Stimulated activated CD4-positive, alpha-beta T cell treated with anti-CD3 and anti-CD28 coated beads, Interleukin-4, amount 100 ng/mL, for 4 hours (primary cell): ENCODE results near the gene ITPKA.
"Not testable (repeated sequence)": the region's sequence is repeated elsewhere in the genome, so short reads cannot be mapped to it uniquely, and the experiment has no call there.

Experiments
- DNase-seq, 2 experiments: peaks; one replicate each; pipeline ENCODE4 v3.0.0-alpha.2; 2020

ITPKA gene

GRCh38 chr15:41493205-41493901 is at the start of gene ITPKA:
Gene ITPKA (plus strand): TSS chr15:41493874. CDS start chr15:41493928, 54 bp downstream.
- peak; percentile 89 to 91 for DNase-seq

DNA sequence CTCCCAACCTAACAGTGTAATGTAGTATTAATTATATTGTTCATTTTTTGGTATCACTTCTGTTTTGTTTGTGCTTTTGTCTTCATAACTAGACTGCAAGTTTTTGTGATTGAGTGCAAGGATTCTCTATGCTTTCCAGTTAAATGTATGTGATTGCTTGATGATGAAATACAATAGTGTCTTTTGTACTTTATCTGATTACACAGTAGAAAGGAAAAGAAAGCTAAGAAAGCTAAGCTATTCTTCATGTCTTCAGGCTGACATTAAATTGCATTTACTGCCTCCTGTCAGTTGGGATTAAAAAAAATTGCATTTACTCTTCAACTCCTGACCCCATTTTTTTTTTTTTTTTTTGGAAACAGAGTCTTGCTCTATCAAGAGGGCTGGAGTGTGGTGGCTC is 48.3 kb upstream of the ITPKA start:
- DNase-seq: no peak

DNA sequence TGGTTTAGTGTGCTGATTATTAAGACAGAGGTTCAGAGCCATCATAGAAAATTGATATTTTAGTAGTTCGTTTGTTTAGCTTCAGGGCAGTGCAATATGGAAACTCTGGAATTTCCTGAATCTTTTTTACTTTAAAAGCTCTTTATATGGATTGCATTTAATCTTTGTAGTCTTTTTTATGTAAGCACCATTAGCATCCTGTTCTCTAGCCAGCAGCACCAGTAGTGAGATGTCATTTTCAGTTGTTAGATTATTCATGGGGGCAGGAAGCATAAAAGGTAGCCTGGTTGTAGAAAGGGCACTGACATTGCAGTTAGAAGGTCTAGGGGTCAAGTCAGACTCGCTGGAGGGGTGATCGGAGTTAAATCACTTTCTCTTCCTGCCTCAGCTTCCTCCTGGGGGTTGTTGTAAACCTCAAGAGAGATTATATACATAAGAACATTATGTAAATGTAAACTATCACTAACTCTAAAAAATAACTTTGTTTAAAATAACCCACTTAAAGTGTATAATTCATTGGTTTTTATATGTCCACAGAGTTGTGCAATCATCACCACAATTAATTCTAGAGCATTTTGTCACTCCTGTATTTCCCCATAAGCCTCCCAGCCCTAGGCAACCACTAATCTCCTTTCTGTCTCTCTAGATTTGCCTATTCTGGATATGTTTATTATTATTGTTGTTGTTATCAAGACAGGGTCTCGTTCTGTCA is 31.4 kb upstream of the ITPKA start:
- no peak for DNase-seq

- DNase-seq: no peak
Measured at GRCh38 chr15:41464889-41465580, 28.6 kb upstream of the ITPKA start.

GRCh38 chr15:41465822-41466421 is 27.8 kb upstream of the ITPKA start:
- no peak for DNase-seq

DNA sequence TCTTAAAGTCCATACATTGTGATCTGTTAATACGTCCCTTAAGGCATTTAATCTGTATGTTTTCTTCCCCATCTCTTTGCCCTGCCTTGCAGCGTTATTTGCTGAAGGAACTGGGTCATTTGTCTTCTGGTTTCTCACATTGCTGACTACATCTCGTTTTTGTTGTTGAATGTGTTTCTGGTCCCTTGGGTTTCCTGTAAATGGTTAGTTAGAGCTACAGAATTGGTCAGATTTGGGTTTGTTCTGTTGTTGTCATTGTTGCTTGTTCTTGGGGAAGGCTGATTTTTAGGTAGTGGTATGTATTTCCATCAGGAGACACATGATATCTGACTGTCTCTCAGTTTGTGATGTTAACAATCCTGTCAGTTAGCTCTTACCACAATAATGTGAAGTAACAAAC is 27.0 kb upstream of the ITPKA start:
- DNase-seq: no peak

- DNase-seq: not testable (repeated sequence)
Measured at GRCh38 chr15:41469644-41470043, 24.0 kb upstream of the ITPKA start.

DNA sequence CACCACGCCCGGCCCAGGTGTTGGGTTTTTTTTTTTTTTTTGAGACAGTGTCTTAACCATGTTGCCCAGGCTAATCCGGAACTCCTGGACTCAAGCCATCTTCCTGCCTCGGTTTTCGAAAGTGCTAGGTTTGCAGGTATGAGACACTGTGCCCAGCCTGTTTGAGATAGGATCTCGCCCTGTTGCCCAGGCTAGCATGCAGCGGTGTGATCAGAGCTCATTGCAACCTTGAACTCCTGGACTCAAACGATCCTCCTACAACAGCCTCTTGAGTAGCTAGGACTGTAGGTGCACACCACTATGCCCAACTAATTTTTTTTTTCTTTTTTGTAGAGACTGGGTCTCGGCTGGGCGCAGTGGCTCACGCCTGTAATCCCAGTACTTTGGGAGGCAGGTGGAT is 20.3 kb upstream of the ITPKA start:
- no peak for DNase-seq

DNA sequence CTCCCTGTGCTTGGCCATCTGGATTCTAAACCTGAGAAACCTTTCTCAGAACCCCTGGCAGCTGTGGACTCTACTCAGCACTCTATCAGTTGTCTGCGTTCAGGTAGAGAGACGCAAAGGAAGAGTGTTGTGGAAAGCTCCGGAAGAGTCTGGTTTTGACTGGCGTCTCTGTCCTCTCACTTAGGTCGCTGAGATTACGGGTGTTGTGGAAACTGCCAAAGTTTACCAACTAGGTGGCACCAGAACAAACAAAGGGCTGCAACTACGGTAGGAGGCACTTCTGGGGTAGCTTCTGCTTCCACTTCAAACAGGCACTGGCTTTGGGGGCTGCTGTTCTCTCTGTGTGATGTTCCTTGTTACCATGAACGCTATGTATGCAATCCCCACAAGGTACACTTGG is 19.2 kb upstream of the ITPKA start:
- no peak for DNase-seq

GRCh38 chr15:41474941-41475340 is 18.7 kb upstream of the ITPKA start:
- no peak for DNase-seq

GRCh38 chr15:41476416-41477048 is 17.1 kb upstream of the ITPKA start:
- DNase-seq: no peak

DNA sequence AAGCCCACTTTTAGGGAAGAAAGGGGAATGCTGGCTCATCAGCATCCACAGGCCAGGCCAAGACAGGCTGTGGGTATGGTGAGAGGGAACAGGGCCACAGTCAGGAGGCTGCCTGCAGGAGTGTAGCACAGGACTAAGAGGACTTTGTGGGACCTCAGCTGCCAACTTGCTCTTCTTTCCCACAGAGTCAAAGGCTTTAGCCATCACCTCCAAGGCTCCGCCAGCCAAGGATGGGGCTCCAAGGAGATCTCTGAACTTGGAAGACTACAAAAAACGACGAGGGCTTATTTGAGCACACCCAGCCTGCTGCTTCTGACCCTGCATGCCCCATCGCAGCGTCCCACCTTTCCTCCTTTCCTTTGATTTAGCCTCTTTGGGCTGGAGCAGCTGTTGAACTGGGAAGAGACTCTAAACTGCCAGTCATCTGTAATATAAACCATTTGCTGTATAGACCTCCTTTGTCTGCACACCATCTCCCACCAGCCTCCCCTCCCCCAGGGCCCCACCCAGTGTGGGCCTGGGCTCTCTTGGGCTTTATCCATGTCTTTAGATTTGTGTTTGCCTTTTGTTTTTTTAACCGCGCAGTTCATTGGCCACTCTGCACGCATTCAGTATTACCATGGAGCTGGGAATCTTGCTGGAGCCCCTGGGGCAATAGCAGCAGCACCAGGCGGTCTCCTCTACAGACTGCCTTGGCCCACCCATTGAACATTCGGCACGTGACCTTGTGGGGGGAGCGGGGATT is 13.1 kb upstream of the ITPKA start:
- DNase-seq: no peak

GRCh38 chr15:41482110-41482877 is 11.4 kb upstream of the ITPKA start:
- DNase-seq: no peak

- DNase-seq: no peak
Measured at GRCh38 chr15:41483115-41483514, 10.6 kb upstream of the ITPKA start.

- DNase-seq: no peak
Measured at GRCh38 chr15:41483519-41483918, 10.2 kb upstream of the ITPKA start.

- DNase-seq: no peak
Measured at GRCh38 chr15:41484937-41485625, 8.6 kb upstream of the ITPKA start.

- DNase-seq: no peak
Measured at GRCh38 chr15:41486286-41486685, 7.4 kb upstream of the ITPKA start.

GRCh38 chr15:41487381-41487780 is 6.3 kb upstream of the ITPKA start:
- no peak for DNase-seq

DNA sequence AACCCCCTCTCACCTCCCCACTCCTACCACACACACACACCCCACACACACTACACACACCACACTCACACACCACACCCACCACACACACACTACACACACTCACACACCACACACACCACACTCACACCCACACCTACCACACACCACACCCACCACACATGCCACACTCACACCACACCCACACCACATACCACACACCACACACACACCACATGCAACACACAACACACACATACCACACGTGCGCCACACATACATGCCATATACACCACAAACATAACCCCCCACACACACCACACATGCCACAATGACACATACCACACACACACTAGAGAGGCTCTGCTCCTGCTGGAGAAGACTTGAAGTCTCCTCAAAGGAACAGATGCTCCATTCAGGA is 5.9 kb upstream of the ITPKA start:
- DNase-seq: no peak

DNA sequence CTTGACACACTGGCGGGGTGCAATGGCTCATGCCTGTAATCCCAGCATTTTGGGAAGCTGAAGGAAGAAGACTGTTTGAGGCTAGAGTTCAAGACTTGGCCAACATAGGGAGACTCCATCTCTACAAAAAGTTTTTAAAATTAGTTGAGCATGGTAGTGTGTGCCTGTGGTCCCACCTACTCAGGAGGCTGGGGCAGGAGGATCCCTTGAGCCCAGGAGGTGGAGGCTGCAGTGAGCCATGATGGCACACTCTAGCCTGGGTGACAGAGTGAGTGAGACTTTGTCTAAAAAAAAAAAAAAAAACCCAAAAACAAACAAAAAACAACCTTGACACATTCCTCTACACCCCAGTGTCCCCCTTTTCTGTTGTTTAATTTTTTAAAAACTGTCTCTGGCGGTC is 4.0 kb upstream of the ITPKA start:
- DNase-seq: no peak

- peak in 1 of 2 experiments; percentile 60 for DNase-seq
Measured at GRCh38 chr15:41490355-41490754, 3.3 kb upstream of the ITPKA start.
